Stimulated activated CD4-positive, alpha-beta T cell treated with anti-CD3 and anti-CD28 coated beads, Interleukin-2, amount 100 ng/mL, for 4 hours (primary cell): ENCODE measurements around the gene NDUFB2.
A peak's percentile ranks its signal among the peaks of the same experiment; 100 is the strongest.
"Not testable (repeated sequence)": the region's sequence is repeated elsewhere in the genome, so short reads cannot be mapped to it uniquely, and the experiment has no call there.

ENCODE experiments used
- DNase-seq: peaks from one replicate; pipeline ENCODE4 v3.0.0-alpha.2; 2020; ENCODE audit warnings: low read depth

Gene NDUFB2

GRCh38 chr7:140672382-140673062 lies 24.0 kb upstream of the NDUFB2 start, which contains the start of gene ADCK2:
ADCK2 (plus strand) TSS chr7:140672945; CDS start chr7:140673331, 386 bp downstream.
- peak; percentile 41 for DNase-seq

- DNase-seq, result peak; percentile 55
Observed at GRCh38 chr7:140673063-140673773, 23.3 kb upstream of the NDUFB2 start.

GRCh38 chr7:140673774-140674155 lies 22.7 kb upstream of the NDUFB2 start:
- no peak for DNase-seq

GRCh38 chr7:140674356-140674800 lies 22.1 kb upstream of the NDUFB2 start:
- DNase-seq, result no peak

- DNase-seq, result no peak
Observed at GRCh38 chr7:140674899-140675701, 21.4 kb upstream of the NDUFB2 start.

- DNase-seq, result no peak
Observed at GRCh38 chr7:140675726-140676125, 20.8 kb upstream of the NDUFB2 start.

GRCh38 chr7:140676306-140676705 lies 20.2 kb upstream of the NDUFB2 start:
- no peak for DNase-seq

- DNase-seq, result not testable (repeated sequence)
Observed at GRCh38 chr7:140676956-140677355, 19.6 kb upstream of the NDUFB2 start.

GRCh38 chr7:140677496-140677895 lies 19.0 kb upstream of the NDUFB2 start:
- no peak for DNase-seq

- DNase-seq, result no peak
Observed at GRCh38 chr7:140678081-140678815, 18.3 kb upstream of the NDUFB2 start.

GRCh38 chr7:140678816-140679130 lies 17.7 kb upstream of the NDUFB2 start:
- DNase-seq, result no peak

GRCh38 chr7:140679186-140679585 lies 17.3 kb upstream of the NDUFB2 start:
- DNase-seq, result no peak

GRCh38 chr7:140680886-140681285 lies 15.6 kb upstream of the NDUFB2 start:
- no peak for DNase-seq

- no peak for DNase-seq
Observed at GRCh38 chr7:140681766-140682165, 14.7 kb upstream of the NDUFB2 start.

- DNase-seq, result no peak
Observed at GRCh38 chr7:140683657-140684056, 12.9 kb upstream of the NDUFB2 start.

GRCh38 chr7:140684066-140684950 lies 12.2 kb upstream of the NDUFB2 start:
- DNase-seq, result no peak

GRCh38 chr7:140685407-140686087 lies 11.0 kb upstream of the NDUFB2 start:
- DNase-seq, result no peak

GRCh38 chr7:140686921-140687320 lies 9.6 kb upstream of the NDUFB2 start:
- DNase-seq, result no peak

GRCh38 chr7:140688341-140688740 lies 8.2 kb upstream of the NDUFB2 start:
- DNase-seq, result no peak
